Stimulated activated CD4-positive, alpha-beta T cell treated with anti-CD3 and anti-CD28 coated beads, TNF-alpha, amount 100 ng/mL, for 1 hour (primary cell): ENCODE results near the gene HIVEP3.

Experiments used
- DNase-seq, 3 donors: peaks; one replicate each; pipeline ENCODE4 v3.0.0-alpha.2; 2020; ENCODE audit warnings: low read depth in 3 of 3, low spot score in 1 of 3

The HIVEP3 gene

GRCh38 chr1:41875487-41875886, 43.2 kb downstream of the HIVEP3 start:
- no peak for DNase-seq

- DNase-seq = no peak
Observed at GRCh38 chr1:41874903-41875411, 43.8 kb downstream of the HIVEP3 start.

- DNase-seq = no peak
Observed at GRCh38 chr1:41874151-41874719, 44.5 kb downstream of the HIVEP3 start.

GRCh38 chr1:41872074-41872473, 46.6 kb downstream of the HIVEP3 start:
- DNase-seq = no peak

- no peak for DNase-seq
Observed at GRCh38 chr1:41870076-41870562, 48.6 kb downstream of the HIVEP3 start.

- DNase-seq = no peak
Observed at GRCh38 chr1:41868241-41868998, 50.3 kb downstream of the HIVEP3 start.

GRCh38 chr1:41866285-41866684, 52.4 kb downstream of the HIVEP3 start:
- no peak for DNase-seq

- no peak for DNase-seq
Observed at GRCh38 chr1:41864471-41865040, 54.2 kb downstream of the HIVEP3 start.

- DNase-seq = no peak
Observed at GRCh38 chr1:41863718-41864117, 55.0 kb downstream of the HIVEP3 start.

GRCh38 chr1:41862384-41863221, 56.1 kb downstream of the HIVEP3 start:
- peak in 1 of 3 donors; percentile 12 for DNase-seq

GRCh38 chr1:41861535-41862383, 57.0 kb downstream of the HIVEP3 start:
- no peak for DNase-seq

- DNase-seq = no peak
Observed at GRCh38 chr1:41860771-41861170, 58.0 kb downstream of the HIVEP3 start.

GRCh38 chr1:41860214-41860613, 58.5 kb downstream of the HIVEP3 start:
- no peak for DNase-seq

- DNase-seq = no peak
Observed at GRCh38 chr1:41859686-41860085, 59.0 kb downstream of the HIVEP3 start.

- DNase-seq = no peak
Observed at GRCh38 chr1:41856944-41857285, 61.8 kb downstream of the HIVEP3 start.

GRCh38 chr1:41856151-41856943, 62.4 kb downstream of the HIVEP3 start:
- no peak for DNase-seq

GRCh38 chr1:41855713-41856112, 63.0 kb downstream of the HIVEP3 start:
- no peak for DNase-seq

- DNase-seq = no peak
Observed at GRCh38 chr1:41853907-41854306, 64.8 kb downstream of the HIVEP3 start.

- no peak for DNase-seq
Observed at GRCh38 chr1:41852091-41852490, 66.6 kb downstream of the HIVEP3 start.

- DNase-seq = no peak
Observed at GRCh38 chr1:41851589-41851988, 67.1 kb downstream of the HIVEP3 start.
